ENCODE measurements around the gene GNG7.

DNA sequence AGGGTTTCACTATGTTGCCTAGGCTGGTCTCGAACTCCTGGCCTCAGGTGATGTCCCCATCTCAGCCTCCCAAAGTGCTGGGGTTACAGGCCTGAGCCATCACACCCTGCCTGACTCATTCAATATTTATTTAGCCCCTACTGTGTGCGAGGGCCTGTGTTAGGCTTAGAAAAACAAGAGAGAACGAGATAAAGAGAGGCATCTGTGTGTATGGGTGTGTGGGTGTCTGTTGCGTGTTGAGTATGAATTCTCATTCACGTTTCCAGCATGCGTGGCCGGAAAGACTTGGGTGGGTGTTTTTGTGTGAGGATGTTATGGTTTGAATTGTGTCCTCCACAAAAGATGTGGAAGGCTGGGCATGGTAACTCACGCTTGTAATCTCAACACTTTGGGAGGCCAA is 217.1 kb downstream of the GNG7 start:
- TF ChIP-seq, protein P1, sequence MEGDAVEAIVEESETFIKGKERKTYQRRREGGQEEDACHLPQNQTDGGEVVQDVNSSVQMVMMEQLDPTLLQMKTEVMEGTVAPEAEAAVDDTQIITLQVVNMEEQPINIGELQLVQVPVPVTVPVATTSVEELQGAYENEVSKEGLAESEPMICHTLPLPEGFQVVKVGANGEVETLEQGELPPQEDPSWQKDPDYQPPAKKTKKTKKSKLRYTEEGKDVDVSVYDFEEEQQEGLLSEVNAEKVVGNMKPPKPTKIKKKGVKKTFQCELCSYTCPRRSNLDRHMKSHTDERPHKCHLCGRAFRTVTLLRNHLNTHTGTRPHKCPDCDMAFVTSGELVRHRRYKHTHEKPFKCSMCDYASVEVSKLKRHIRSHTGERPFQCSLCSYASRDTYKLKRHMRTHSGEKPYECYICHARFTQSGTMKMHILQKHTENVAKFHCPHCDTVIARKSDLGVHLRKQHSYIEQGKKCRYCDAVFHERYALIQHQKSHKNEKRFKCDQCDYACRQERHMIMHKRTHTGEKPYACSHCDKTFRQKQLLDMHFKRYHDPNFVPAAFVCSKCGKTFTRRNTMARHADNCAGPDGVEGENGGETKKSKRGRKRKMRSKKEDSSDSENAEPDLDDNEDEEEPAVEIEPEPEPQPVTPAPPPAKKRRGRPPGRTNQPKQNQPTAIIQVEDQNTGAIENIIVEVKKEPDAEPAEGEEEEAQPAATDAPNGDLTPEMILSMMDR (conservative IDR thresholded peaks at IDR 0.05 in 1 of 2, IDR thresholded peaks at IDR 0.05 in 1 of 2; ENCODE audit: extremely low read depth in 1 of 2, insufficient read depth in 1 of 2, low read depth in 1 of 2, low read length in 2 of 2): no peak
- no peak for TF ChIP-seq EZH2 (IDR thresholded peaks at IDR 0.05; ENCODE audit: borderline replicate concordance, low read length)

All from mammary epithelial cell (primary cell).